Muscle of back (tissue), 11 donors: Measurements from ENCODE around the gene KLF7. TPM values are rescaled to one million over a fixed set of nuclear protein-coding genes. Genes with fewer than 3 reads are reported as not detected.

Source experiments
- DNase-seq, 3 donors: peaks; one replicate each; pipeline versions ENCODE4 v3.0.0 to v3.0.0-alpha.2; 2013
- polyA plus RNA-seq, 10 donors: library from polyadenylated mRNA; unstranded; fragments of 120-200 nt; gene quantifications; one replicate each; pipeline ENCODE4 v1.2.1, GENCODE V29; 2013; ENCODE audit not compliant: insufficient read length in 10 of 10

The KLF7 gene
- polyA plus RNA-seq, 10 donors, result 14.1 to 18.4 (median 15.9) TPM

DNA sequence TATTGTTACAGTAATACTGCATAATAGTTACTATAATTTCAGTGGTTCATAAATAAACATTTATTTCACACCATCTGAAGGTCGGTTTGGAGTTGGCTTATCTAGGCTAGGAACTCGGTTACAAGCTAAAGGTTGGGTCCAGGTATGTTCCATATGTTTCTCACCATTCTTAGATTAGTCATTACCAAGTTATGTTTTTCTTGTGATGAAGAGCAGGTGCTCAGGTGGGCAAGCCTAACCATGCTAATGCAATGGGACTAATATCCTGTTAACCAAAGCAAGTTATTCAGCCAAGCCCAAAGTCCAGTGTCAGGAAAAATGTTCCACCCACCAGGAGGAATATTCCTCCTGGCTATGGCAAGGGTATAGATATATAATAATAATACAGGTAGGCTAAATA lies 133.3 kb downstream of the KLF7 start:
- DNase-seq, result no peak

Other genes starting within 250 kb of the KLF7 start
- under 1 TPM in 9 of 10 donors, not detected in 1; 0.16 to 0.42 (median 0.26) TPM for gene CPO, start 226.4 kb downstream of the KLF7 start, polyA plus RNA-seq